GM18873 (cell line): Measurements from ENCODE around the gene THEMIS2.
A peak's percentile ranks its signal among the peaks of the same experiment; 100 is the strongest.
"Not testable (repeated sequence)": the region's sequence is repeated elsewhere in the genome, so short reads cannot be mapped to it uniquely, and the experiment has no call there.

Experiments used
- ATAC-seq: cut with Tn5 transposase; IDR thresholded peaks from one replicate; pipeline ENCODE4 v1.9.1; 2021; ENCODE audit warnings: mild to moderate bottlenecking, moderate library complexity, moderate number of reproducible peaks; ENCODE audit not compliant: unreplicated experiment, low FRiP score

THEMIS2 gene

GRCh38 chr1:27862671-27863537 lies 9.4 kb upstream of the THEMIS2 start:
- ATAC-seq: no peak

GRCh38 chr1:27863538-27863915 lies 8.8 kb upstream of the THEMIS2 start:
- ATAC-seq: no peak

- no peak for ATAC-seq
Observed at GRCh38 chr1:27864264-27864895, 8.0 kb upstream of the THEMIS2 start.

- ATAC-seq: no peak
Observed at GRCh38 chr1:27865821-27866220, 6.5 kb upstream of the THEMIS2 start.

GRCh38 chr1:27868556-27868931 lies 3.8 kb upstream of the THEMIS2 start:
- no peak for ATAC-seq

- peak; percentile 38 for ATAC-seq
Observed at GRCh38 chr1:27868932-27869718, 3.2 kb upstream of the THEMIS2 start.

- ATAC-seq: no peak
Observed at GRCh38 chr1:27869719-27870085, 2.6 kb upstream of the THEMIS2 start.

GRCh38 chr1:27871076-27871475 lies 1.3 kb upstream of the THEMIS2 start:
- ATAC-seq: not testable (repeated sequence)

GRCh38 chr1:27872802-27873551 lies 633 bp downstream of the THEMIS2 start:
- ATAC-seq: no peak

GRCh38 chr1:27873671-27874384 lies 1.5 kb downstream of the THEMIS2 start:
- ATAC-seq: no peak

GRCh38 chr1:27876341-27877114 lies 4.2 kb downstream of the THEMIS2 start:
- ATAC-seq: no peak

- ATAC-seq: no peak
Observed at GRCh38 chr1:27877115-27877416, 4.7 kb downstream of the THEMIS2 start.

- no peak for ATAC-seq
Observed at GRCh38 chr1:27878039-27878438, 5.7 kb downstream of the THEMIS2 start.

GRCh38 chr1:27878787-27879335 lies 6.5 kb downstream of the THEMIS2 start:
- ATAC-seq: no peak

- no peak for ATAC-seq
Observed at GRCh38 chr1:27879374-27880082, 7.2 kb downstream of the THEMIS2 start.

- ATAC-seq: no peak
Observed at GRCh38 chr1:27882543-27882903, 10.2 kb downstream of the THEMIS2 start.

GRCh38 chr1:27883536-27883935 lies 11.2 kb downstream of the THEMIS2 start:
- ATAC-seq: no peak
